Central memory CD4-positive, alpha-beta T cell (primary cell): ENCODE results near the gene ZSCAN5A.
"Not testable (repeated sequence)": the region's sequence is repeated elsewhere in the genome, so short reads cannot be mapped to it uniquely, and the experiment has no call there.

Source experiments
- DNase-seq: peaks from one replicate; pipeline ENCODE4 v3.0.0; 2022

The ZSCAN5A gene

GRCh38 chr19:56201973-56202372 is 112.7 kb downstream of the ZSCAN5A start, which contains the start of gene ZSCAN5C:
ZSCAN5C (plus strand) TSS chr19:56202273; CDS start chr19:56205914, 3,641 bp downstream.
- no peak for DNase-seq

- DNase-seq, result no peak
Observed at GRCh38 chr19:56199687-56200086, 115.0 kb downstream of the ZSCAN5A start.

GRCh38 chr19:56197646-56198045 is 117.0 kb downstream of the ZSCAN5A start, which contains the start of gene ZSCAN5B:
ZSCAN5B (minus strand) TSS chr19:56197783; CDS start chr19:56193052, 4,731 bp downstream.
- DNase-seq, result not testable (repeated sequence)

- no peak for DNase-seq
Observed at GRCh38 chr19:56193981-56194640, 120.5 kb downstream of the ZSCAN5A start.

GRCh38 chr19:56191711-56192110 is 122.9 kb downstream of the ZSCAN5A start:
- no peak for DNase-seq

- no peak for DNase-seq
Observed at GRCh38 chr19:56191115-56191514, 123.5 kb downstream of the ZSCAN5A start.

GRCh38 chr19:56189785-56190184 is 124.9 kb downstream of the ZSCAN5A start:
- no peak for DNase-seq

GRCh38 chr19:56177564-56178243 is 136.9 kb downstream of the ZSCAN5A start:
- no peak for DNase-seq

GRCh38 chr19:56176881-56177280 is 137.8 kb downstream of the ZSCAN5A start:
- no peak for DNase-seq

- DNase-seq, result not testable (repeated sequence)
Observed at GRCh38 chr19:56176310-56176709, 138.3 kb downstream of the ZSCAN5A start.

GRCh38 chr19:56175861-56176307 is 138.8 kb downstream of the ZSCAN5A start, which contains the start of gene GALP:
GALP (plus strand) TSS chr19:56176008; CDS start chr19:56177109, 1,101 bp downstream.
- DNase-seq, result not testable (repeated sequence)

- DNase-seq, result no peak
Observed at GRCh38 chr19:56174550-56174949, 140.1 kb downstream of the ZSCAN5A start.

- no peak for DNase-seq
Observed at GRCh38 chr19:56174086-56174485, 140.6 kb downstream of the ZSCAN5A start.
